NCI-H2227 treated with DMSO at 0.1 percent for 48 hours (cell line): Measurements from ENCODE around the gene P3H1.
"Not testable (repeated sequence)": the region's sequence is repeated elsewhere in the genome, so short reads cannot be mapped to it uniquely, and the experiment has no call there.

Source experiments
- DNase-seq: peaks from one replicate; lab custom pipeline; 2025; lab: John Stamatoyannopoulos, UW

P3H1 gene

GRCh38 chr1:42773420-42773819 is 6.6 kb upstream of the P3H1 start:
- DNase-seq = no peak

DNA sequence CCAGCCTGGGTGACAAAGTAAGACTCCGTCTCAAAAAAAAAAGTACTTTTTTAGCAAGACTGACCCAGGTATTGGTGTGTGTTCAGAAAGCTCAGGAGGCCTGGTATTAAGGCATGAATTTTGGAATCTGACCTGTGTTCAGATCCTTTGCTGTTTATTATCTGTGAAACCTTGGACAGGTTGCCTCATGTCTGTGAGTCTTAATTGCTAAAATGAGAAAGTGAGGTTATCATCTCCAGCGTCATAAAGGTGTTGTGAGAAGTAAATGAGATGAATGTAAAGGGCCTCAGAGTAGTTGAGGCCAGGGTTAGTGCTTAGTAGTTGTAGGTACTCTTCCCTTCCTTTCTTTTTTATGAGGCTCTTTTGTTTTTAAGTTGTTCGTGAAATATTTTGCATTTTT is 3.0 kb upstream of the P3H1 start:
- DNase-seq = no peak

GRCh38 chr1:42768172-42768571 is 1.3 kb upstream of the P3H1 start:
- DNase-seq = no peak

DNA sequence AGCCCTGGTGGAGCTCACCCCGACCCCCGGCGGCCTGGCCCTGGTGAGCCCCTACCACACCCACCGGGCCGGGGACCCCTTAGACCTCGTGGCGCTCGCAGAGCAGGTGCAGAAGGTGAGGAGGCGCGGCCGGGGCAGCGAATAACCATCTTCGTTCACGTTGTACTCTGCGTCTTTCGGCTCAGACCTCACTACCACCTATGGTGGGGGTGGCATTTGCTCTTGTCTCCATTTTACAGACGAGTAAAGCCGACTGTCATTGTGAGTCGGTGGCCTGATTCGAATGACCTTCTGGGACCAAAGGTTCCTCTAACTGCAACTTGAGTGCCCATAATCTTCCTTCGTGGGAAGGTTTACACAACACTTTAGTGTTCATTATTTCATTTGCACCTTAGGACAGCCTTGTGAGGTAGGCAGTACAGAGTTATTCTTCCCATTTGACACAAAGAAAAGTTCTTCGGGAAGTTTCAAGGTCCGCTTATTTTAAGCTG is 727 bp upstream of the P3H1 start:
- DNase-seq = no peak

GRCh38 chr1:42765832-42766740 is 742 bp downstream of the P3H1 start:
- peak; percentile 44 for DNase-seq

GRCh38 chr1:42765269-42765668 is 1.6 kb downstream of the P3H1 start:
- DNase-seq = no peak

DNA sequence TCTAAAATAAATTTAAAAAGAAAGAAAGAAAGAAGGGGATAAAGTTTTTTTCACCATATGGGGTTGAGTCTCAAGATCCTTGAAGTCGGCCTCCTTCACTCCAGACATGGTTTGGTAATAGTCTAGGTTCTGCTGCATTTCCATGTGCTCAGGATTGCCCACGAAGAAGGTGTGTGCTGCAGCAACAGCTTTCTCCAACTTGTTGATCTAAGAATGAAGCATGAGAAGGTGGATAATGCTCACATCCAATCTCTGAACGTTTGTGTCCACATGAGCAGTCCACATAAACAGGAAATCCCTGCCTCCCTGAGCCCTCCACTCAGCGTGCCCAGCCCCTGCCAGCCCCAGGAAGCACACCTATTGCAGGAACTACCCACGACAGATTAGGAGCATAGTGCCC is 4.6 kb downstream of the P3H1 start:
- DNase-seq = no peak

DNA sequence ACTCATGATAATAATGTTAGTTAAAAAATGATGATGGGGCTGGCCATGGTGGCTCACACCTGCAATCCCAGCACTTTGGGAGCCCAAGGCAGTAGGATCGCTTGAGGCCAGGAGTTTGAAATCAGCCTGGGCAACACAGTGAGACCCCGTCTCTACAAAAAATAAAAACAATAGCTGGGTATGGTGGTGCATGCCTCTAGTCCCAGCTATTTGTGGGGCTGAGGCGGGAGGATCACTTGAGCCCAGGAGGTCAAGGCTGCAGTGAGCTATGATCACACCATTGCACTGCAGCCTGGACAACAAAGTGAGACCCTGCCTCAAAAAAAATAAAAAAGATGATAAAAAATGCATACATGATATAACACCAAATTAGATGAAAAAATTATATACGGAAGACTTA is 5.3 kb downstream of the P3H1 start:
- no peak for DNase-seq

DNA sequence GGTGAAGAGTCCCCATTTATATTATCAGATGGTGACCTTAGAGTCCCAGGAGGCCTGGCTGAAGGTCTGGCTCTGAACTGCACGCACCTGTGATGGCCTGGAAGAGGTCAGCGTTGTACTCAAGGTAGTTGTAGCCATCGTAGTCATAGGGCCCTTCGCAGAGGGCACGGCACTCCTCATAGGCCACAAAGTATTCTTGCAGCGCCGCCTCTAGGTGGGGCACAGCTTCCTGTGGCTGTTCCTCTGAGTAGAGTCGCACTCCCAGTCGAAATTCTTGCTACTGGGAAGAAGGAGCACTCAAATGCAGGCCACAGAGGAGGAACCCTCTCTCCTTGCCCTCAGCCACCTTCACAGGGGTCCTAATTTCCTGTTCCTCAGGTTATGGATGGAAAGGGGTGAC is 7.7 kb downstream of the P3H1 start:
- DNase-seq = no peak

GRCh38 chr1:42758641-42759040 is 8.2 kb downstream of the P3H1 start:
- no peak for DNase-seq

DNA sequence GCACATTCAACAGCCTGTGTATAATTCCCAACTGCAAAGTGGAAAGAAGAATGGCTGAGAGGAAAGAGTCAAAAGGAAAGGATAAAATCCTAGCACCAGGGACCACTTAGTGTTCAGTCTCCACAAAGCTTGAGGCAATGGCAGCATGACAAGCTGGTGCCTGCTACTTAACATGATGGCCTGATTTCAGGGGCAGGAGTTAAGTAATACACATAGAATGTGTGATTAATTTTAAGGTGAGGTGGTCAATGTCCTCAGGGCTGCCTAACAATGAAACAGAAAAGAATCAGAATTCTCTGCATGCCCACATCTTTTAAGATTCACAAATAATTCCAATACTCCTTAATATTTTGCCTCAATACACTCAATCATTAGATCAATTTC is 8.9 kb downstream of the P3H1 start:
- no peak for DNase-seq

DNA sequence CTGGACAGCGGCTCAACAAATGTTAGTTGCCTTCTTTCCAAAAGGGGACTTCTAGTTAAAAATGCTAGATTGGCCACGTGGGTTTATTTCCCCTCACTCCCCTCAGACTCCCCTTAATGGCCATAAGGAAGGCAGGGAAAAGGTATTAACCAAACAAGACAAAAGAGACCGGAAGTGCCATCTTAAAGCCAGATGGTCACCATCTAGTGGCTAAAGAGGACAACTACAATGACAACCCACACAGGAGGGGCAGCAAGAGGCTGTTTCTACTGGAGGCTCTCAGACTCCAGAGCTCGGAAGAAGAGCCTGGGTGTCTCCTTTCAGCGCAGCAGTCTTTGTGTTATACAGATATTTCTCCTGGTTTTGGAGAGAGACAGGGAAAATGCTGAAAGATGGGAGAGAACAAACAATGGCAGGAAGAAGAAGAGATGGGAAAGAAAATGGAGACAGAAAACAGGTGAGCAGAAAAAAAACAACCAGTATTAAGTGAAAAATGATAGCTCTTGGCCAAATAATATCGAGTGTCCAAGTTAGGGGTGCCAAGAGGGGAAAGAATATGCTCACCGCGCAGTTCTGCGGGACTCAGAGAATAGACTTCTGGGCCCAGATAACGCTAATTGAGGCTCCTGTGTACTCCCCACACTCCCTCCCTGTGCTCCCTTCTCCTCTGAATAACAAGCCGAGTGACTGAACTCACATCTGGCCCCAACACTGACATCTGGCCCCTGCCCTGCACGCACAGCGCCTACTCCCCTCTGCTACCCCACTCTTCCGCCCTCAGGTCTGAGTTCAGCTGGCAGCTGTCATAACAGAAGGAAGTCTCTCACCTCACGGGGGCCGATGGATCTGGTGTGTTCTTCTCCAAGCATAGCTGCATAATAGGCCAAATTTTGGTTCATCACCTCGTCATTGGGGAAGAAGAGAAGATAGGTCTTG is 9.6 kb downstream of the P3H1 start:
- DNase-seq = peak; percentile 74

DNA sequence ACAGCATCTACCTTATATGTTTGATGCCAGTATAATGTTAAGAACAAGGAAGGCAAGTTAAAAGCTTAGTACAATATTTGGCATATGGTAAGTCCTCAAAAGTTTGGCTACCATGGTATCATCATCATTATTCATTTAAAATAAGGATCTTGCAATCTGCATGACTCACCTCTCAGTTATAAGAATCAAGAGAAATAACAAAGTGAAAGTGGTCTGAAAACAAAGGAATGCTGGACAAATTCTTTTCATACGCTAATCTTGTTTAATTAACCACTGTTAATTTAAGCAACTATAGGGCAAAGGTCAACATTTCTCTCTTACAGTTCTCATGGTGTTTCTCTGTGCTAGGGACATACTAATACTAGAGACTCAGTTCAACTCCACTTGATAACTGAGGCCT is 13.8 kb downstream of the P3H1 start:
- DNase-seq = no peak

DNA sequence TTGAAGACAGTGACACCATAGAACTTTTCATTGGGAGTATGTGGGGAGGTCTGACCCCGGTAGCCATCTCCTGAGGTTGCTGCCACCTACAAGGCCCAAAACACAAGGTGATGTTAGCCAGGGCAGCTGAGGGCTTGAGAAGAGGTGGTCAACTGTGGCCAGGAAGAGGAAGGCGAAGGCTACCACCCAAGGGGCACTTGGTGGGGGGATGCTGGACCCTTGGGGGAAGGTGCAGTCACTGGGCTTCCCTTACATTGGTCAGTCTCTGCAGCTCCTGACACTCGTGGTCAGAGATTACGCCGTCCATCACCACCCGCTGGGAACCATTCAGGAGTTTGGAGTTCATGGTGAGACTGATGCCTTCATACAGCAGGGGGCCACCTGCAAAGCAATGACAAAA is 14.5 kb downstream of the P3H1 start:
- no peak for DNase-seq

- DNase-seq = not testable (repeated sequence)
Observed at GRCh38 chr1:42751511-42752070, 15.2 kb downstream of the P3H1 start.

DNA sequence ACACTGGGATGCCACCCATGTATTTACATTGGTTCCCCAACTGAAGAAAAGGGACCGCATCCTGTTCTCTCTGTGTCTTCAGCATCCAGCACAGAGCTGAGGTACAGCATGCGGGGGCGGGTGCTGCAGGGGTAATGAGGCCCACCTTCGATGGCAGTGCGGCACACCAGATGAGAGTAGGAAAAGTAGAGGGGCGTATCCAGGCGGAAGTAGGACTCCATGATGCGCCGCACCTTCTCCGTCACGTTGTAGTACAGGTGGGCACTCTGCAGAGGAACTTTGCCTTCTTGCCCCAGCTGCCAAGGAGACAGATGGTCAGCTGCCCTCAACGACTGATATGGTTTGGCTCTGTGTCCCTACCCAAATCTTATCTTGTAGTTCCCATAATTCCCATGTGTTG is 16.8 kb downstream of the P3H1 start:
- DNase-seq = no peak

- DNase-seq = no peak
Observed at GRCh38 chr1:42748461-42749410, 18.1 kb downstream of the P3H1 start.

GRCh38 chr1:42748021-42748420 is 18.8 kb downstream of the P3H1 start:
- no peak for DNase-seq

DNA sequence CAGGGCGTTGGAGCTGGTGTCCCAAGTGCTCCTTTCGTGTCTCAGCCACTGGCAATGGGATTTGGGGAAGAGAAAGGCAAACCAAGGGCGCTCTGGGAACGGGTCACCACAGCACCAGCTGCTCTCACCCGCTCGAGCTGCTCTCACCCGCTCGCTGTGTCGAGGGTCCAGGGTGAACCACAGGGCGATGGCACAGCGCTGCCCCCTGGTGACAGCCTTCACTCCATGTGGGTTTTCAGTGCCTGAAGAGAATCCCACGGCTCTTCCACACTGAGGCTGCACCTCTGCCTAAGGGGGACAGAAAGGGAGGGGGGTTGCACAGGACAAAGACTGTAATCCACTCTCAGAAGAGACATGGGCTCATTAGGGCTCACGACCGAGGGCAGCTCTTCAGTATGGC is 19.7 kb downstream of the P3H1 start:
- DNase-seq = no peak

- no peak for DNase-seq
Observed at GRCh38 chr1:42746436-42747105, 20.3 kb downstream of the P3H1 start.

DNA sequence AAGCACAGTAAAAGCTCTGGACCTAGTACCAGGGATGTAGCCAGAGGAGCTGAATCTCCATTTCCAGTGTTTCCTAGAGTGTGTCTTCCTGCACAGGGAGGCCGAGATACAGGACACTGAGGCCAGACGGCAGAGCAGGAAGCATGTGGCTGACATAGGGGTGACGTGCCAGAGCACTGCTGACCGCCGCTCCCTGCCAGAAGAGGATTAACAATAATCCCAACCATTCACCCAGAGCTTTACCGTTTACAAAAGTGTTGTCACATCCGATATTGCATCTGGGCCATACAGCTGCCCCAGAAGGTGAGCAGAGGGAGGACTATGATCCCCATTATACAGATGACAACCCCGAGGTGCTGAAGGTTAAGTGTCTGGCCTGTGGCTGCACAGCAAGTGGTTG is 21.0 kb downstream of the P3H1 start:
- DNase-seq = no peak
